ENCODE measurements around the gene SOD2.
"Not testable (repeated sequence)": the region's sequence is repeated elsewhere in the genome, so short reads cannot be mapped to it uniquely, and the experiment has no call there.

The SOD2 gene

DNA sequence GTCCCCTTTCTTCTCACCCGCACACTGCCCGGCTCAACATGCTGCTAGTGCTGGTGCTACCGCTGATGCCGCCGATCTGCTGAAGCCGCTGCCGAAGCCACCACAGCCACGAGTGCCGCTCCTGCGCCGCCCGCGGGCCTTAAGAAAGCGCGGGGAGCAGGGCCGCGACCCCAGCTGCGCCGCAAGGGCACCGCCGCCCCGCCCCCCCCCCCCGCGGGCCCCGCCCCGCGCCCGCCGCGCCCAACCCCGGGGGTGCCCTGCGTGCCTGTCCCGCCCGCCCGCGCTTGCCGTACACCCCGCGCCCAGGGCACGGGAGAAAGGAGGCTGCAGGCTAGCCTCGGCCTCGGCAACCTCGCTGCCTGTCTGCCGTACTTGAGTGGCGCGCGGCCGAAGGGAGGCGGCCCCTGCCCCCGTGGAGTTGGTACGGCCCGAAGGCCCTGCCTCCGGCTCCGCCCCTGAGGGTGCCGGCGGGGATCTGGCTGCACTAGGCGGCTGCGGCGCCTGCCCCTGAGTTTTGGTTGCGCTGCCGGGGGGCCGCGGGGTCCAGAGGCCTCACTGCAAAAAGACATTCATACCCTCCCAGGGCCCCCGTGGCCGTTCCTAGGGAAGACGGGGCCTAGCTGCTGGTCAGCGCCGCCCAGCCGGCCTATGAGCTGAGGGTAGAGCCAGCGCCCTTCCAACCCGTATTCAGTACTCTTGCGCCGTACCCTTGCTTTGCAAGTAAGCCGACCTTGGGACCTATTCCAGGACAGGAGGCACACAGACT is at the start of gene SOD2:
Gene SOD2, minus strand, starts transcription at position 114 of the 766 bp plus-strand sequence. Its CDS starts 74 bp downstream, at position 40.
- peak; percentile 55 to 64 for DNase-seq (ENCODE audit: low read depth in 2 of 2, low spot score in 1 of 2)

GRCh38 chr6:159742165-159742564 is 49.1 kb upstream of the SOD2 start:
- DNase-seq (ENCODE audit: low read depth in 2 of 2, low spot score in 1 of 2): no peak

DNA sequence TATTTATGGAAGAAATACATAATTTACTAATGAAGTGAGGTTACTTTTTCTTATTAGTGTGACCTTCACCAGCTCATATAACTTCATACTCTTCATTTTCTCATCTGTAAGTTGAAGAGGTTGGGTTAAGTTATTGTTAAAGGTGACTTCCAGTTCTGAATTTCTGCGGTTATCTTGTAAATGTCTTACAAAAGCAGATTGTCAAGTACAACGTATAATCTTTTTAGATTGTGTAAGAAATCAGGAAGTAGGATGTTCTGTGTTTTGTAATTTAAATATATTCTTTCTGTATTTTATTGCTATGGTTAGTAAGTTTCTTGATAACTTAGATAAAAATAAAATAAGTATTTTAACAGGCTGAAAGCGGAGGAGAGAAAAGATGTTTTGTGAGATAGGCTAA is 46.3 kb upstream of the SOD2 start:
- no peak for DNase-seq (ENCODE audit: low read depth in 2 of 2, low spot score in 1 of 2)

DNA sequence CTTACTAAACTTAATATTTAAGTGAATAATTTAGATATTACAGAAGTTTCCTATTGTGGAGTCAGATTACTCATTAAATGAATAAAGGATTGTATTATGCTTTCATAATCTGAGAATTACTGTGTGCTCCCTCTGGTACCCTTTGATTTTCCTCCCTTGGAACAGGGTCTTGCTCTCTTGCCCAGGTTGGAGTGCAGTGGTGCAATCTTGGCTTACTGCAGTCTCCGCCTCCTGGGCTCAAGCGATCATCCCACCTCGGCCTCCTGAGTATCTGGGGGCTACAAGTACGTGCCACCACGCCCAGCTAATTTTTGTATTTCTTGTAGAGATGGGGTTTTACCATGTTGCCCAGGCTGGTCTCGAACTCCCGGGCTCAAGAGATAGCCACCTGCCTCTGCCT is 43.9 kb upstream of the SOD2 start:
- DNase-seq (ENCODE audit: low read depth in 2 of 2, low spot score in 1 of 2): no peak

GRCh38 chr6:159733395-159733794 is 40.4 kb upstream of the SOD2 start:
- DNase-seq (ENCODE audit: low read depth in 2 of 2, low spot score in 1 of 2): not testable (repeated sequence)

DNA sequence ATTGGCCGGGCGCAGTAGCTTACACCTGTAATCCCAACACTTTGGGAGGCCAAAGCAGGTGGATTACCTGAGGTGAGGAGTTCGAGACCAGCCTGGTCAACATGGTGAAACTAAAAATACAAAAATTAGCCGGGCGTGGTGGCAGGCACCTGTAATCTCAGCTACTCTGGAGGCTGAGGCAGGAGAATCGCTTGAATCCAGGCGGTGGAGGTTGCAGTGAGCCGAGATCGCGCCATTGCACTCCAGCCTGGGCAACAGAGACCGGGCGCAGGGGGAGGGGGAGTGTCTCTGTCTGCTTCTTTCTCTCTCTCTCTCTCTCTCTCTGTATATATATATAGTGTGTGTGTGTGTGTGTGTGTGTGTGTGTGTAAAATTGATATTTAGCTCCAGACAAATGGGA is 39.5 kb upstream of the SOD2 start:
- not testable (repeated sequence) for DNase-seq (ENCODE audit: low read depth in 2 of 2, low spot score in 1 of 2)

DNA sequence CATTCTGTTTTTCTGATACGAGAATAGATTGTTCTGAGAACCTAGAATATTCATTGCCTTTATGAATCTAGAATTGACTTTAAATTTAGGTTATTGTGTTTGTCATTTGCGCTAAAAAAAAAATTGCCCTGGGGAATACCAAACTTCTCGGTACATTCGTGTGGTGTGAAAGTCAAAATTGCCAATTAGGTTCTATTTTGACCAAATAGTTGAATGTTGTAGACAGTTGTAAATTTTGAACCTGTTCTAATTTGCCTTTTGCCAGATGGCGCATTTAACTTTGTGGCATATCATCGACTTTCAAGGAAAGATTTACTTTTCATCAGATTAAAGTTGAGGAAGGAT is 37.3 kb upstream of the SOD2 start:
- DNase-seq (ENCODE audit: low read depth in 2 of 2, low spot score in 1 of 2): no peak

- DNase-seq (ENCODE audit: low read depth in 2 of 2, low spot score in 1 of 2): no peak
Observed at GRCh38 chr6:159729598-159730331, 36.7 kb upstream of the SOD2 start.

GRCh38 chr6:159728531-159728964 is 35.5 kb upstream of the SOD2 start:
- no peak for DNase-seq (ENCODE audit: low read depth in 2 of 2, low spot score in 1 of 2)

DNA sequence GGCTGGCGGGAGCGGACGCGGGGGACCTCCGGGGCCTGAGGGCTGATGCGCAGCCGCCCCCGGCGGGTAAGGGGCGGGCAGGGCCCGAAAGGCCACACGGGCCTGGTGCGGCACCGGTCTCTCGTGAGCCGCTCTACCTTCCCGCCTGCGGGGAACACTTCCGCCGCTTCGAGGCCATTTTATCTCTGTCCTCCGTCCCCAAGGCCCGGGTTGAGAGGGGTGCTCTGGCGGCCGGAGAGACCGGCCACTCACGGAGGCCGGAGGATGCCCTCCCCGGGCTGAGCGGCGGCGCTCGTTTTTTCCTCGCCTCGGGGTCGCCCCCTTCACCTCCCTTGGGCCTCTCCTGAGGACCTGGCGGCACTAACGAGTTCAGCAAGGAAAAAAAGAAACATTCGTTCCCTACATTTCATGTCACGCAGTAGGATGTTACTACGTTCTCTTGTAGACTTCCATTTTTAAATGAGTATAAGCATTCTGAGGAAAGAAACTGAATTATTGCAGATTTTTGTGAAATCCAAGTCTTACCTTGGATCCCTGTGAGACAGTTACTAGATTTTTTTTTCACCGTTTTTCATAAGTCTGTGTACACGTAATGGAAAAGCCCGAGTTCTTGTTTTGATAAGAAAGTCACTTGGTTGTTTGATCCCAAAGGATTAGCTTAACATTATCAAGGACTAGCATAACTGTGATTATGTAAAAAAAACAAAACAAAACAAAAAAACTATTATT is 34.8 kb upstream of the SOD2 start:
- peak in 1 of 2 donors; percentile 15 for DNase-seq (ENCODE audit: low read depth in 2 of 2, low spot score in 1 of 2)

DNA sequence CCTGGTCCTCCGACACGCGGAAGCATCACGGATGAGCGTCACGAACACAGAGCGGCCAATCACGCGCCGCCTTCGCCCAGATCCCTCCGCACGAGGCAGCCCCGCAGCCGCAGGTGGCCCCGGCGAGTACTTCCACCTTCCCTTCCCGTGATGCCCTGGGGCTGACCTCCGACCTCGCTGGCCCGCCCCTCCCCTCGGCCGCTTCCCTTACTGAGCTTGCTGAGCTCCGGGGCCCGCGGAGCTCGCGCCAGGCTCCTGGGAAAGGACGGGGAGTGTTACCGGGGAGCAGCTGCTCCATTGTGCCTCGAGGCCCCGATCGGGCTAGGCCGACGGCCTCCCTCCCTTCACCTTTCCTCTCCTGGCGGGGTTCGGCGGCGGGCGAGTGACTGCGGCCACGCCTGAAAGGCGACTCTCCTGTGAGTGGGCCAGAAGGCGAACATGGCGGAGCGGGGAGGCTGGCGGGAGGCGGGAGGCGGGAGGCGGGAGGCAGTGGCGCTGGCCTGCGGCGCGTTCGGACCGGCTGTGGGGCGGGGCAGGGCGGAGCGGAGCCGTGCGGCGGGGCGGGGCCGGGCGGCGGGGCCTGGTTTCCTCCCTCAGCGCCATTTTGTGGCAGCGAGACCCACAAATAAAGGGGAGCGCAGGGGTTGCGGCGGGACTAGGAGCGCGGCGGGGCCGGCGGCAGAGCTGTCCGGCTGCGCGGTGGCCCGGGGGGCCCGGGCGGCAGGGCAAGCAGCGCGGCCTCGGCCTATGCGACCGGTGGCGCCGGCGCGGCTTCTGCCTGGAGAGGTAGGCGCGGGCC is 34.1 kb upstream of the SOD2 start, which contains the start of gene WTAP:
Gene WTAP, plus strand, starts transcription at position 589 of the 799 bp plus-strand sequence. CDS start 8,760 bp downstream, outside the sequence.
- DNase-seq (ENCODE audit: low read depth in 2 of 2, low spot score in 1 of 2): peak; percentile 90 to 93

DNA sequence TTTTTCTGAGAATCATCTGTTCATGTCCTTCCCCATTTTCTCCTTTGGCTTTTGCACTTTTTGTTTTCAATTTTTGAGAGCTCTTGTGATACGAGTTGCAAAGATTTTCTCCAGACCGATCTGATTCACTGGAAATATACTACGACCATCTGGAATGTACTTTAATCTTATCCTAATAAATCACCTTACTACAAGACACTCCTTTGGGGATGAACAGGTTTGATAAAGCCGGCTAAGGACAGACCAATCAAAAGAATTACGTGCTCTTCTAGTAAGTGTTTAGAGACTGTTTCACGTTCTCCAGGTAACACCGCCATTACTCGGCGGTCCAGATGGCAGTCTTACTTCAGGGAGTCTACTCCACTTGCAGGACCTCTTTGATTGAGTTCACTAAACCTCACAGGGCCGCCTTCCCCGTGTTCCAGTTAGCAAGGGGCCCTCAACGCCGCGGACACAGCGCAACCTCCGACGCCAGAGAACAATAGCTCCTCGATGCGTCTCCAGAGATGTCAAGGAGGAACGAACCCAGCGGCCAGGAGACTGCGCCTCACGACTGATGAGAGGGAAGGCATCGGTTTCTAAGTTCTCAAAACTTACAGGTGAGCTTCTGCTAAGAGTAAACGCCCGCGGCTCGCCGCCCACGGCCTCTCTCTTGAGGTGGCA is 33.3 kb upstream of the SOD2 start:
- no peak for DNase-seq (ENCODE audit: low read depth in 2 of 2, low spot score in 1 of 2)

DNA sequence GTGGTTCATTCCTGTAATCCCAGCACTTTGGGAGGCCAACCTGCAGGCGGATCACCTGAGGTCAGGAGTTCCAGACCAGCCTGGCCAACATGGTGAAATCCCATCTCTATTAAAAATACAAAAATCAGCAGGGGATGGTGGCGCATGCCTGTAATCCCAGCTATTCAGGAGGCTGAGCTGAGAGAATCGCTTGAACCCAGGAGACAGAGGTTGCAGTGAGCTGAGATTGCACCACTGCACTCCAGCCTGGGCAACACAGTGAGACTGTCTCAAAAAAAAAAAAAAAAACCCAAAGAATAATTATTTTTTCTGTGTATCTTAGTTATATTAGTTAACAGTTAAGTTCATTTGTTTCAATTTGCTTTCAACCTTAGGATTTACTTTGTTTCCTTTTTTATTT is 32.2 kb upstream of the SOD2 start:
- DNase-seq (ENCODE audit: low read depth in 2 of 2, low spot score in 1 of 2): not testable (repeated sequence)

GRCh38 chr6:159724778-159725177 is 31.7 kb upstream of the SOD2 start:
- DNase-seq (ENCODE audit: low read depth in 2 of 2, low spot score in 1 of 2): no peak

DNA sequence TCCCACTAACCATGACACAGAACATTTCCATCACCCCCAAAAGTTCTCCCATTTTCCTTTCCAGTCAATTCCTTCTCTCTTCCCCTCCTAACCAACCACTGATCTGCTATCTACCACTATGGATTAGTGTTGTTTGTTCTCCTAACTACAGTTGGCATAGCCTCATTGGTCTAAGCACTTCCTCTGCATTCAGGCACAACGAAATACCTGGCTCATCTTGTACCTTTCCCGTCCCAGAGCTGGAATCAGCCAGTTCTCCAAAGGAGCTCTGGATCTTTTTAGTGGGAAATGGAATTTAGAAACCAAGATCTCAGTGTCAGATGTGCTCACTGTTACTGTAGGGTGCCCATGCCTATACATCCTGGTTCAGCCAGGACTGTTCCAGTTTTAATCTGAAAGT is 30.2 kb upstream of the SOD2 start:
- no peak for DNase-seq (ENCODE audit: low read depth in 2 of 2, low spot score in 1 of 2)

- DNase-seq (ENCODE audit: low read depth in 2 of 2, low spot score in 1 of 2): no peak
Observed at GRCh38 chr6:159722655-159723054, 29.6 kb upstream of the SOD2 start.

DNA sequence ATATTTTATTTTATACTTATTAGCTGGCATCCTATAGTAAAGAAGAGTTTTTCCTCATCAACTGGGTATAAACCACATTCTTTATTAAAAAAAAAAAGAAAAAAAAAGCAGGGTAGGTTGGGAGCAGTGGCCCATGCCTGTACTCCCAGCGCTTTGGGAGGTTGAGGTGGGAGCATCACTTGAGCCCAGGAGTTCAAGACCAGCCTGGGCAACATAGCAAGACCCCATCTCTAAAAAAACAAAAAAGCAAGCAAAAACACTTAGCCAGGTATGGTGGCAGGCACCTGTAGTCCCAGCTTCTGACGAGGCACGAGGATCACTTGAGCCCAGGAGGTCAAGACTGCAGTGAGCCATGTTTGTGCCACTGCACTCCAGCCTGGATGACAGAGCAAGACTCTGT is 28.9 kb upstream of the SOD2 start:
- DNase-seq (ENCODE audit: low read depth in 2 of 2, low spot score in 1 of 2): not testable (repeated sequence)

- no peak for DNase-seq (ENCODE audit: low read depth in 2 of 2, low spot score in 1 of 2)
Observed at GRCh38 chr6:159720708-159721107, 27.7 kb upstream of the SOD2 start.

DNA sequence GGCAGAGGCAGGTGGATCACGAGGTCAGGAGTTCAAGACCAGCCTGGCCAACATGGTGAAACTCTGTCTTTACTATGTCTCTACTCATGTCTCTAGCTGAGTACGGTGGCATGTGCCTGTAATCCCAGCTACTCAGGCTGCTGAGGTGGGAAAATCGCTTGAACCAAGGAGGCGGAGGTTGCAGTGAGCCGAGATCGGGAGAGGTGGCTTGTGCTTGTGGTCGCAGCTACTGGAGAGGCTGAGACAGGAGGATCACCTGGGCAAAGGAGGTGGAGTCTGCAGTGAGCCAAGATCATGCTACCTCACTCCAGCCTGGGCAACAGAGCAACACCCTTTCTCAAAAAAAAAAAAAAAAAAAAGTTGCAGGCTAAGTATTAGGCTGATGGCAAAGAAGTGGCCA is 26.2 kb upstream of the SOD2 start:
- DNase-seq (ENCODE audit: low read depth in 2 of 2, low spot score in 1 of 2): no peak

DNA sequence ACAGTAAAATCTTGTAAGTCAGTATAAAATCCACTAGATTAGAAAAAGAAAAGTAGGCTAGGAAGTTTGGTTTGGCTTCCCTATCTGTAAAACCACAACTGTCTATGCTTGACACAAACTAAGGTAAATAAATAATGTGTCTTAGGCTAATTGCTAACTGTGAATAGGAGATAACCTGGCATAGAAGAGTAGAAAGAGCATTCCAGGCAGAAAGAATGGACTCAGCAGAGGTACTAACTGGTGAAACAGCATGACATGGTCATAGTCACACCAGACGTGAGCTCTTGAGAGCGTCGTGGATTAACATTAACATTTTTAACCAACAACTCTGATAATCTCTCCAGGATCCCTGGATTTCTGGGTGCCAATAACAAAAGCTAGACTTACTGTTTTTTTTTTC is 25.6 kb upstream of the SOD2 start:
- no peak for DNase-seq (ENCODE audit: low read depth in 2 of 2, low spot score in 1 of 2)

Data from stimulated activated CD8-positive, alpha-beta memory T cell treated with anti-CD3 and anti-CD28 coated beads, Interleukin-4, amount 100 ng/mL, for 1 hour (primary cell).